Melanocyte of skin (primary cell): Measurements from ENCODE around the gene DIO1. TPM values are rescaled to one million over a fixed set of nuclear protein-coding genes. Genes with fewer than 3 reads are reported as not detected.

ENCODE experiments used
- total RNA-seq, 2 donors: library from RNA; depleted of rRNA; stranded (reverse); fragments of >200 nt; gene quantifications; 2 replicates each; pipeline ENCODE4 v1.2.3, GENCODE V29; 2012

The DIO1 gene
- under 1 TPM in 1 of 2 donors, not detected in 1; under 0.01 TPM for total RNA-seq

DNA sequence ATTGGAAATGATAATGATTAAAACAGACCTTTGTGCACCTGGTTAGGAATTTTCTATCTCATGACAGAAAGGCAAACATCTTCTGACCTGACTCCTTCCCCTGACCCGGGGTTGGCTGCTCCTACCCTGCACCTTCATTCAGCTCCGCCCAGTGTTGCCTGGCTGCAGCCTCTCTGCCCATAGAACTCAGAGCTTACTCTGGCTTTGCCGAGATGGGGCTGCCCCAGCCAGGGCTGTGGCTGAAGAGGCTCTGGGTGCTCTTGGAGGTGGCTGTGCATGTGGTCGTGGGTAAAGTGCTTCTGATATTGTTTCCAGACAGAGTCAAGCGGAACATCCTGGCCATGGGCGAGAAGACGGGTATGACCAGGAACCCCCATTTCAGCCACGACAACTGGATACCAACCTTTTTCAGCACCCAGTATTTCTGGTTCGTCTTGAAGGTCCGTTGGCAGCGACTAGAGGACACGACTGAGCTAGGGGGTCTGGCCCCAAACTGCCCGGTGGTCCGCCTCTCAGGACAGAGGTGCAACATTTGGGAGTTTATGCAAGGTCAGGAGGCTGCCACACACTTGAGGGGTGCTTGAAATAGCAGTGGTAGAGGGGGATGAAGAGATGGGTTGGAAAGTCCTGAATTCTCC, at the start of gene DIO1:
DIO1 (plus strand) TSS at position 189 of the 638 bp plus-strand sequence; CDS start at position 213, 24 bp downstream.

DNA sequence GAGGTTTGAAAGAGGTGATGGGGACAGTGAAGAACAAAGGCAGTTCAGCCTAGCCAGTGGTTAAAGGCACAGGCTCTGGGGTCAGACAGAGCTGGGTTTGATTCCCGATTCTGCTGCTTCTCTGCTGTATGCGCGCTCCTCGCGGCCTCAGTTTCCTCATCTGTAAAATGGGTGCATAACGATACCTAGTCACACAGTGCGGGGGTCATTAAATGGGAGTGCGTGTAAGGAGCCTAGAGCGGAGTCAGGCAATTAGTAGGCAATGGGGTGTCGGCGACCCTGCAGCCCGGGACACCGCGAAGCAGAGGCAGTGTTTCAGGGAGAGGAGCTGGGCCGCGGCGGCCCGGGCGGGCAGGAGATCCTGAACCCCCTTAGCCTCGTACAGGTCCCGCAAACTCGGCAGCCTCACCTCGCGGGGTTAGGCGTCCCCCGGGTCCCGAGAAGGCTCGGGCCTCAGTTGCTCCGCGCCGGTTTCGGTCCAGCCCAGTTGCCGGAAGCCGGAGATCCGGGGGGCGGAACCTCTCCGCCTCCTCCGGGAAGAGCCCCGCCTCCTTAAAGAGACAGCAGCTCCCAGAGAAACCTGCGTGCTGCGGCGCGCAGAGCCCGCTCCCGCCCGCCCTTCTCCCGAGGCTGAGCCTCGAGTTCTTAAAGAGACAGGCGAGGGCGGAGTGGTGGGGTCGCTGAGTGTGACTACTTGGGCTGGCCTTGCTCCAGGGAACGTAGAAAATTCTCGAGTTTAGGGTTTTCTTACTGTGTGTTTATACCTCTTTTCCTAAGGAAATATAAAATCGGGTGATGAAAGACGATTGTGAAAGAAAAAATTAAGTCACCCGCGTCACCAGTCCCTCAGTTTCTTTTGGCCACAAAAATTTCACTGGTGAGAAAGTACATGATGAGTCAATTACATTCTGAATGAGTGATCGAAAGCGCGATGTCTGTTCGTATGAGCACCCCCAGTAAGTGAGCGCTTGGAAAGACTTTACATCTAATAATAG, 4.4 kb upstream of the DIO1 start, which contains the start of gene YIPF1:
YIPF1 (minus strand) TSS at position 494 of the 995 bp plus-strand sequence. CDS start 860 bp downstream, outside the sequence.

DNA sequence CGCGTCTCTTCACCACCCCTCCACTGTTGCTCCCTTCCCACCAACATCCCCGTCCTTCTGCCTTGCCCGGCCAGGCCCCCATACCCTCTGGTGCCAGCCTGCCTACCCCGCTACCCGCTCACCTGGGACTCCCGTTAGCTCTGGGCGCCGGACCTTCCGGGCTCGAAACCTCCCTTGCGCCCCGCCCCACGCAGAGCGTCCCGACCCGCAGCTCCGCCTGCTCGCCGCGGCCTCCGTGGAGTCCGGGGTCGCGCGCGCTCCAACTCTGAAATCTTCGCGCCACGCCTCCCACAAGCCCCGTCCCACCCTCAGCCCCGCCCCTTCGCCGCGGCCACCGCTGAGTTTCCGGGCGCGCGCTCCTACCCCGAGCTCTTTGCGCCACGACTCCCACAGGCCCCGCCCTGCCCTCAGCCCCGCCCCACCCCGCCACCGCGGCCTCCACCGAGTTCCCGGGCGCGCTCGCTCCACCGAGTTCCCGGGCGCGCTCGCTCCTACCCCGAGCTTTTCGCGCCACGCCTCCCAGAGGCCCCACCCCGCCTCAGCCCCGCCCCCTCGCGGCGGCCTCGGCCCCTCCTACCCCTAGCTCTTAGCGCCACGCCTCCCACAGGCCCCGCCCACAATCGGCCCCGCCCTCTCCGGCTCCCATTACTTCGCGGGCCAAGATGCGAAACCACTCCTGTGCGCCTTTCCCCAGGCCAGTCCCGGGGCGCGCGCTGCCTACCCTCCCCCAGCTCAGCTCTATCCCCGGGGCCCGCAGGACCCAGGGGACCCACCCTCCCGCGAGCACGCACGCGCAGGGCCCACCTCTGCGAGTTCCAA, 51.7 kb downstream of the DIO1 start, which contains the start of gene IFT25:
IFT25 (minus strand) TSS at position 267 of the 819 bp plus-strand sequence. CDS start 5,617 bp downstream, outside the sequence.

GRCh38 chr1:53946252-53947171, 52.5 kb downstream of the DIO1 start, which contains the start of gene LRRC42:
TSS of gene LRRC42 (plus strand) at chr1:53946350. CDS start at chr1:53952000, 5,650 bp downstream.

Other genes starting within 250 kb of the DIO1 start
- gene GLIS1, start 155.0 kb upstream of the DIO1 start, total RNA-seq, result under 1 TPM; under 0.01 to 0.33 TPM
- 10 to 100 TPM; 15.1 to 48.0 TPM for gene NDC1, start 55.9 kb upstream of the DIO1 start, total RNA-seq
- gene YIPF1, start 4.4 kb upstream of the DIO1 start, total RNA-seq, result 10 to 100 TPM; 31.3 to 32.6 TPM
- gene IFT25, start 51.5 kb downstream of the DIO1 start, total RNA-seq, result 10 to 100 TPM; 28.9 to 44.6 TPM
- 10 to 100 TPM; 21.7 to 32.0 TPM for gene LRRC42, start 52.2 kb downstream of the DIO1 start, total RNA-seq
- gene LDLRAD1, start 124.0 kb downstream of the DIO1 start, total RNA-seq, result not detected
- 100 to 1,000 TPM; 176 to 214 TPM for gene TMEM59, start 159.0 kb downstream of the DIO1 start, total RNA-seq
- gene TCEANC2, start 159.4 kb downstream of the DIO1 start, total RNA-seq, result 1 to 10 TPM; 3.1 to 5.0 TPM